Measurements from ENCODE around the gene UBALD2. TPM values are rescaled to one million over a fixed set of nuclear protein-coding genes. Genes with fewer than 3 reads are reported as not detected.

Gene UBALD2
- polyA plus RNA-seq, 2 of the 4 experiments (the other 2 are of a cell fraction), result 12.8 to 21.5 TPM

- TF ChIP-seq ELK1 (IDR thresholded peaks at IDR 0.05; ENCODE audit: low read depth, low read length) (no peak), HOXB13 (CRISPR knock-in tag; IDR thresholded peaks at IDR 0.05; ENCODE audit: low read depth) (no peak), SMC3 (IDR thresholded peaks at IDR 0.05) (no peak), HES2 (IDR thresholded peaks at IDR 0.05) (no peak), ESRRA (IDR thresholded peaks at IDR 0.05; ENCODE audit: borderline replicate concordance, low read length) (no peak), ZNF302 (CRISPR knock-in tag; IDR thresholded peaks at IDR 0.05) (no peak)
Measured at GRCh38 chr17:76275382-76276068, 10.4 kb downstream of the UBALD2 start (continued).

DNA sequence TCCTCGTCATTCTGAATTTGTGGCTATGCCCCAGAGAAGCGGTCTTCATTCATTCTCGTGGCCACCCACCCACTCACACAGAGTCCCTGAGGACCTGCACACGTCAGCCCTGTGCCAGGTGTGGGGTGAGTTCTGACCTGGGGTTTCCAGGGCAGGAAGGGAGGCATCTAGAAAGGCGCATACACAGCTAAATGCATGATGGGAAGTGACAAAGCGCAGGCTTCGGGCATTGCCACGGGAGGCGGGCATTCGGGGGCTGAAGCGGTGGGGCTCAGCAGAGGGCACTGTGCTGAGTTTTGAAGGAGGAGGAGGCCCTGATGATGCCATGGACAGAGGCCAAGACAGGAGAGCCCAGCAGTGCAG, 10.9 kb downstream of the UBALD2 start:
- POLR2A ChIA-PET, result no interaction called here
- Histone ChIP-seq H3K4me1 (peaks cover 10% of the 10 kb centered on the region), H3K4me3 (no peak overlapping the region), H3K27ac (peak overlapping the region in 1 of 2 experiments; percentile 66; a peak in 2 of 6 replicates), H3K4me2 (no peak overlapping the region), H3K9me3 (no peaks in the 10 kb centered on the region)
- ATAC-seq, result no peak
- WGBS (ENCODE audit: missing lambda C conversion rate), result 91% methylated on average over 11 of the region's 11 CpGs
- CTCF ChIA-PET, result interaction anchor here (0.9 to 19.6 kb wide), 8 partner anchors 9 to 156 kb away, joined by 3 to 755 read pairs (median 6); partner anchors contain the start of gene EXOC7
- no peak for FAIRE-seq
- no peak for DNase-seq (ENCODE audit: low read depth in 1 of 2, low spot score in 1 of 2)
- no peak for TF ChIP-seq ZC3H11A (IDR thresholded peaks at IDR 0.05)
- TF ChIP-seq FOSL2 (IDR thresholded peaks at IDR 0.05), result no peak
- no peak for TF ChIP-seq FOSL2 (CRISPR knock-in tag; IDR thresholded peaks at IDR 0.05)
- TF ChIP-seq USF2 (IDR thresholded peaks at IDR 0.05), result no peak
- TF ChIP-seq, protein P1, sequence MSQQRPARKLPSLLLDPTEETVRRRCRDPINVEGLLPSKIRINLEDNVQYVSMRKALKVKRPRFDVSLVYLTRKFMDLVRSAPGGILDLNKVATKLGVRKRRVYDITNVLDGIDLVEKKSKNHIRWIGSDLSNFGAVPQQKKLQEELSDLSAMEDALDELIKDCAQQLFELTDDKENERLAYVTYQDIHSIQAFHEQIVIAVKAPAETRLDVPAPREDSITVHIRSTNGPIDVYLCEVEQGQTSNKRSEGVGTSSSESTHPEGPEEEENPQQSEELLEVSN (IDR thresholded peaks at IDR 0.05; ENCODE audit: borderline replicate concordance, low read depth), result no peak
- TF ChIP-seq GATA3 (IDR thresholded peaks at IDR 0.05; ENCODE audit: borderline replicate concordance), result no peak
- TF ChIP-seq RNF2 (IDR thresholded peaks at IDR 0.05; ENCODE audit: borderline replicate concordance, low read depth), result no peak
- TF ChIP-seq HOXA7 (CRISPR knock-in tag; IDR thresholded peaks at IDR 0.05), result no peak
- TF ChIP-seq NFE2L2 (conservative IDR thresholded peaks at IDR 0.05; ENCODE audit: low read length), result no peak
- TF ChIP-seq MAFK (IDR thresholded peaks at IDR 0.05; ENCODE audit: partially characterized antibody), result no peak
- TF ChIP-seq TFCP2L1 (CRISPR knock-in tag; IDR thresholded peaks at IDR 0.05), result no peak
- TF ChIP-seq CHD2 (IDR thresholded peaks at IDR 0.05; ENCODE audit: low read length, partially characterized antibody), result no peak
- no peak for TF ChIP-seq RFX5 (IDR thresholded peaks at IDR 0.05)
- no peak for TF ChIP-seq REST (IDR thresholded peaks at IDR 0.05)
- TF ChIP-seq HOXB5 (CRISPR knock-in tag; IDR thresholded peaks at IDR 0.05), result no peak
